SJCRH30 (cell line): ENCODE data around the gene NADSYN1. TPM values are rescaled to one million over a fixed set of nuclear protein-coding genes. Genes with fewer than 3 reads are reported as not detected.
A peak's percentile ranks its signal among the peaks of the same experiment; 100 is the strongest.
"Not testable (repeated sequence)": the region's sequence is repeated elsewhere in the genome, so short reads cannot be mapped to it uniquely, and the experiment has no call there.

Experiments used
- DNase-seq, 2 experiments: peaks; one replicate each; pipeline ENCODE4 v3.0.0-alpha.2; 2015 to 2020
- H3K27ac ChIP-seq: fragments of 250-450 bp; sonication (Bioruptor Pico); 2 replicates; pipeline ENCODE4 v1.5.1; 2020; ENCODE audit warnings: mild to moderate bottlenecking, moderate library complexity
- H3K27me3 ChIP-seq: fragments of 250-450 bp; sonication (Bioruptor Pico); 2 replicates; pipeline ENCODE4 v1.5.1; 2020; ENCODE audit warnings: mild to moderate bottlenecking, moderate library complexity
- H3K36me3 ChIP-seq: fragments of 250-450 bp; sonication (Bioruptor Pico); 2 replicates; pipeline ENCODE4 v1.5.1; 2020; ENCODE audit warnings: mild to moderate bottlenecking, moderate library complexity
- H3K4me1 ChIP-seq: fragments of 250-450 bp; sonication (Bioruptor Pico); 2 replicates; pipeline ENCODE4 v1.5.1; 2020; ENCODE audit warnings: mild to moderate bottlenecking, moderate library complexity
- H3K4me3 ChIP-seq: fragments of 250-450 bp; sonication (Bioruptor Pico); 2 replicates; pipeline ENCODE4 v1.5.1; 2020; ENCODE audit warnings: mild to moderate bottlenecking, moderate library complexity
- H3K9me3 ChIP-seq: fragments of 250-450 bp; sonication (Bioruptor Pico); replicated peaks from 2 replicates; pipeline ENCODE4 v1.5.1; 2020; ENCODE audit warnings: mild to moderate bottlenecking, moderate library complexity
- total RNA-seq: library from RNA; depleted of rRNA; stranded (reverse); fragments of >200 nt; shearing (Covaris generic); gene quantifications from 2 replicates; pipeline ENCODE4 v1.2.3, GENCODE V29; 2014

Gene NADSYN1
- total RNA-seq, 1 experiment from 2014 or later = 18.0 TPM

DNA sequence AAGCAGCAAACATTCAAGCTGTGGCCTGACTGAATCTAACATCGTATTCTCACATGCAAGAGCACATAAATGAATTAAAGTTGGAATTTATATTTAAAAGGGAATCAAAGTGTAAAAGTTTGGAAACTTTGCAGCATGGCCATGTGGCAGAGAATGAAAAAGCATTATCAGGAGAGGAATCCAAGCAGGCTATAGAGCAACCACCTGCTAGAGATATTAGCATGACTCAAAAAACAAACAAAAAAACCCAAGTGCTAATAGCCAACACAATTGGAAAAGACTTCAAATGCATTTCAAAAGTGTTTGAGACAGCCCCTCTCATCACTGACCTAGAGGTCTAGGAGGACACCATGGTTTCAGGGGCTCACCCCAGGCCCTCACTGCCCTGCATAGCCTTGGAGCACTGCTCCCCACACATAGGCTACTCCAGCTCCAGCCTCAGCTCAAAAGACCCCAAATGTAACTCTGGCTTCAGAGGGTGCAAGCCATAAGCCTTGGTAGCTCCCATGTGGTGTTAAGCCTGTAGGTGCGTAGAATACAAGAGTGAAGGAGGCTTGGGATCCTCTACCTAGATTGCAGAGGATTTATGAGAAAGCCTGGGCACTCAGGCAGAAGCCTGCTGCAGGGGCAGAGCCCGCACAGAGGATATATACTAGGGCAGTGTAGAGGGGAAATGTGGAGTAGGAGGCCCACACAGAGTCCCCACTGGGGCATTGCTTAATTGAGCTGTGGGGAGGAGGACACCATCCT is 72.4 kb downstream of the NADSYN1 start:
- no peak for DNase-seq
- Histone ChIP-seq H3K27me3 (no peaks in the 10 kb centered on the region), H3K27ac (no peak overlapping the region), H3K36me3 (no peaks in the 10 kb centered on the region), H3K4me1 (no peaks in the 10 kb centered on the region), H3K9me3 (no peaks in the 10 kb centered on the region), H3K4me3 (no peak overlapping the region)

DNA sequence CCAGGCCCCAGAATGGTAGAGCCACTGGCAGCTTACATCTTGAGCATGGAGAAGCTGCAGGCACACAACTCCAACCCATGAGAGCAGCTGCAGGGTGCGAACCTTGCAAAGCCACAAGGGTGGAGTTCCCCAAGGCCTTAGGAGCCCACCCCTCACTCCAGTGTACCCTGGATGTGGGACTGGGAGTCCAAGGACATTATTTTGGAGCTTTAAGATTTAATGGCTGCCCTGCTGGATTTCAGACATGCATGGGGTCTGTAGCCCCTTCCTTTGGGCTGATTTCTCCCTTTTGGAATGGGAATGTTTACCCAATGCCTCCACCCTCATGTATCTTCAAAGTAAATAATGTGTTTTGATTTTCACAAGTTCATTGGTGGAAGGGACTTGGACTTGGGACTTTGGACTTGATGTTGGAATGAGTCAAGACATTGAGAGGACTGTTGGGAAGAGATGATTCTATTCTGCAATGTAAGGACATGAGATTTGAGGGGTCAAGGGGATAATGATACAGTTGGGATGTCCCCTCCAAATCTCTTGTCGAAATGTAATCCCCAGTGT is 73.0 kb downstream of the NADSYN1 start:
- no peaks in the 10 kb centered on the region for H3K27me3 ChIP-seq
- H3K36me3 ChIP-seq = no peaks in the 10 kb centered on the region
- no peaks in the 10 kb centered on the region for H3K4me1 ChIP-seq
- no peak for DNase-seq
- no peak overlapping the region for H3K27ac ChIP-seq
- H3K9me3 ChIP-seq = no peaks in the 10 kb centered on the region
- H3K4me3 ChIP-seq = no peak overlapping the region

DNA sequence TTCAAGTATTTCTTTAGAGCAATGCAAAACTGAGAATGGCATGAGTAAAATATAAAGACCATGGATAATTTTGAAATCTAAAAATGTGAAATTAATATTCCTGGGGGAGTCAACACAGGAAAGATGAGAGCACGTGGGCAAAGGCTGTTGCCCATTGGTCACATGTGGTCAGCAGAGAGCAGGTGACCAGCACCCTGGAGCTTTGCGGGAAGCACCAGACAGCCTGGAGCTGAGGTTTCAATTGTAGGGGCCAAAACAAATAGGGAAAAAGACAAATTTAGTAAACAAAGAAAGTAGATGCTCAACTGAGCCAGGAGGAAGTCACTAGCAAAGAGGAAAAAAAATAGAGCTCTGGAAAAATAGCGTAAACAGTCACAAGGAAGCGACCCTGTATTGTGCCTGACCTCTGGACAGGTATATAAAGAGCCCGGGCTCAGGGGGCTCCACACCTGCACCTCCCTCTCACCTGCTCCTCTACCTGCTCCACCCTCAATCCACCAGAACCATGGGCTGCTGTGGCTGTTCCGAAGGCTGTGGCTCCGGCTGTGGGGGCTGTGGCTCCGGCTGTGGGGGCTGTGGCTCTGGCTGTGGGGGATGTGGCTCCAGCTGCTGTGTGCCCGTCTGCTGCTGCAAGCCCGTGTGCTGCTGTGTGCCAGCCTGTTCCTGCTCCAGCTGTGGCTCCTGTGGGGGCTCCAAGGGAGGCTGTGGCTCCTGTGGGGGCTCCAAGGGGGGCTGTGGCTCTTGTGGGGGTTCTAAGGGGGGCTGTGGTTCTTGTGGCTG is 74.0 kb downstream of the NADSYN1 start, which contains the start of gene KRTAP5-7:
KRTAP5-7 (plus strand) TSS at position 472 of the 780 bp plus-strand sequence; CDS start at position 506, 34 bp downstream.
- not testable (repeated sequence) for H3K27ac ChIP-seq, H3K4me1 ChIP-seq

DNA sequence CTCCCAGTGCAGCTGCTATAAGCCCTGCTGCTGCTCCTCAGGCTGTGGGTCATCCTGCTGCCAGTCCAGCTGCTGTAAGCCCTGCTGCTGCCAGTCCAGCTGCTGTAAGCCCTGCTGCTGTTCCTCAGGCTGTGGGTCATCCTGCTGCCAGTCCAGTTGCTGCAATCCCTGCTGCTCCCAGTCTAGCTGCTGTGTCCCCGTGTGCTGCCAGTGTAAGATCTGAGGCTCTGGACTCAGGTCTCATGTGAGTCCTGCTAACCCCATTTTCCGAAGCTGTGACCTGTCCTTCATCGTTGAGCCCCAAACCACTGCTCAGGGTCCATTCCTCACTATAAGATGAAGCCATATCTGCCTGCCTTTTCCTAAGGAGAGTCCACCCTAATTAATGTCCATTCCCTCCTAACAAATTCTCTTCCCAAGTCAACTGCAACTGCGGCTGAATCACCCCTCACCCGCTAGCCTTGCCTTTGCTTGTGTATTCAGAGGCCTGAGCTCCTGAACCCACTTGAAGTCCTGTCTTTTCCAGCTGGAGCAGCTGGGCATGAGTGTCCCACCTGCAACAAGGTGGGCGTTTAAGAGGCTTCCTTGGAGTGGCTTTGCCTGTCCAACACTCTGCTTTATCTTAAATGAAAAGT is 74.7 kb downstream of the NADSYN1 start:
- Histone ChIP-seq H3K27me3 (no peaks in the 10 kb centered on the region), H3K27ac (no peak overlapping the region), H3K9me3 (no peaks in the 10 kb centered on the region), H3K4me3 (no peak overlapping the region), H3K36me3 (no peaks in the 10 kb centered on the region), H3K4me1 (no peaks in the 10 kb centered on the region)
- peak; percentile 27 to 34 for DNase-seq

More for the DNA sequence above, 74.0 kb downstream of the NADSYN1 start, which contains the start of gene KRTAP5-7:
- H3K4me3 ChIP-seq, DNase-seq, H3K9me3 ChIP-seq, H3K36me3 ChIP-seq, H3K27me3 ChIP-seq: not testable (repeated sequence)

DNA sequence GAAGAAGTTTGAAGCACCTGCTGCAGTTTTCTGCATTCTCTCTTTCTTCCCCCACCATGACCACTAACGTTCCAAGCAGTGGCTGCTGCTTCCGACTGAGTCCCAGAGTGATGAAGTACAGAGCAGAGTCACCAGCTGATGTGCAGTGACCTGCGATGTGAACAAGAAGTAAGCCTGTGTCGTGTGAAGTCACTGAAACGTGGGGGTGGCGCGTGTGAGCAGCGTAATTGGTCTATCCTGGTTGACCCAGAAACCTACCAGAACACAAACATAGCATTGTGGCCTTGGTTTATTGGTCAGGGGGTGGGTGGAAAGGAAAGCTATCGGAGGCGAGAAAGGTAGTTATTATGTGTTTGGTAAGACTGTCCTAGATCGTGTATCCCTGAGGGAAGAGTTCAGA is 77.6 kb downstream of the NADSYN1 start:
- Histone ChIP-seq H3K9me3 (no peaks in the 10 kb centered on the region), H3K27ac (no peak overlapping the region), H3K4me3 (no peak overlapping the region), H3K27me3 (no peaks in the 10 kb centered on the region), H3K36me3 (no peaks in the 10 kb centered on the region), H3K4me1 (no peaks in the 10 kb centered on the region)
- DNase-seq = no peak

DNA sequence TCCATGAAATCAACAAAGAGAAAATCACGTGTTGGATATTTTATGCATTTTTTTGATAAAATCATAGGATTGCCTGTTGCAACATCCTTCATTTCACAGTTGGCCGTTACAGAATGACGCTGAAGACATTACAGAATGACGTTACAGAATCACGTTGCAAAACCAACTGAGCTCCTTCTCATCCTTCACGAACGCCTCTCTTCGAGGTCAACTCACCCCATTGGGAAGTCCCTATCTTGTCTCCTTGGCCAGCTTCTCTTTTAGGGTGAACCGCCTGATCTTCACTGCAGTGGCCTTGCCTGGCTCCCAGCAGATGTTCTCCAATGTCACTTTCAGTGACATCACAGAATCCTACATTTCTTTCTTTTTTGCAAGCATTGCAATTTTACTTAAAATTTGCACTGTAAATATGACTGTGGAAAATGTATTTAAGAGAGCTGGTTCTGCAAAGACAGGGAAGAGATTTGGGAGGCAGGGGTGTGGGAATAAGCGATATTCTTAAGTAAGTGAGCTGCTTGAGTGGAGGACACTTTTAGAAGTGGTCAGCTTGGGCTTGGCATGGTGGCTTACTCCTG is 79.1 kb downstream of the NADSYN1 start:
- no peak for DNase-seq
- no peaks in the 10 kb centered on the region for H3K27me3 ChIP-seq
- no peaks in the 10 kb centered on the region for H3K9me3 ChIP-seq
- H3K4me1 ChIP-seq = no peaks in the 10 kb centered on the region
- H3K36me3 ChIP-seq = no peaks in the 10 kb centered on the region
- no peak overlapping the region for H3K27ac ChIP-seq
- no peak overlapping the region for H3K4me3 ChIP-seq

DNA sequence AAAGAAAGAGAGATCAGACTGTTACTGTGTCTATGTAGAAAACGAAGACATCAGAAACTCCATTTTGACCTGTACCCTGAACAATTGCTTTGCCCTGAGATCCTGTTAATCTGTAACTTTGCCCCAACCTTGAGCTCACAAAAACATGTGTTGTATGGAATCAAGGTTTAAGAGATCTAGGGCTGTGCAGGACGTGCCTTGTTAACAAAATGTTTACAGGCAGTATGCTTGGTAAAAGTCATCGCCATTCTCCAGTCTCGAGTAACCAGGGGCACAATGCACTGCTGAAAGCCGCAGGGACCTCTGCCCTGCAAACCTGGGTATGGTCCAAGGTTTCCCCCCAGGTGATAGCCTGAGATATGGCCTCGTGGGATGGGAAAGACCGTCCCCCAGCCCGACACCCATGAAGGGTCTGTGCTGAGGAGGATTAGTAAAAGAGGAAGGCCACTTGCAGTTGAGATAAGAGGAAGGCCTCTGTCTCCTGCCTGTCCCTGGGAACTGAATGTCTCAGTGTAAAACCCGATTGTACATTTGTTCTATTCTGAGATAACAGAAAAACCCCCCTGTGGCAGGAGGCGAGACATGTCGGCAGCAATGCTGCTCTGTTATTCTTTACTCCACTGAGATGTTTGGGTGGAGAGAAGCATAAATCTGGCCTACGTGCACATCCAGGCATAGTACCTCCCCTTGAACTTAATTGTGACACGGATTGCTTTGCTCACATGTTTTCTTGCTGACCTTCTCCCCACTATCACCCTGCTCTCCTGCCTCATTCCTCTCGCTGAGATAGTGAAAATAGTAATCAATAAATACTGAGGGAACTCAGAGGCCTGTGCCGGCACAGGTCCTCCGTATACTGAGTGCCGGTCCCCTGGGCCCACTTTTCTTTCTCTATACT is 82.0 kb downstream of the NADSYN1 start:
- H3K4me1 ChIP-seq, DNase-seq, H3K27me3 ChIP-seq, H3K27ac ChIP-seq, H3K9me3 ChIP-seq, H3K36me3 ChIP-seq, H3K4me3 ChIP-seq: not testable (repeated sequence)

DNA sequence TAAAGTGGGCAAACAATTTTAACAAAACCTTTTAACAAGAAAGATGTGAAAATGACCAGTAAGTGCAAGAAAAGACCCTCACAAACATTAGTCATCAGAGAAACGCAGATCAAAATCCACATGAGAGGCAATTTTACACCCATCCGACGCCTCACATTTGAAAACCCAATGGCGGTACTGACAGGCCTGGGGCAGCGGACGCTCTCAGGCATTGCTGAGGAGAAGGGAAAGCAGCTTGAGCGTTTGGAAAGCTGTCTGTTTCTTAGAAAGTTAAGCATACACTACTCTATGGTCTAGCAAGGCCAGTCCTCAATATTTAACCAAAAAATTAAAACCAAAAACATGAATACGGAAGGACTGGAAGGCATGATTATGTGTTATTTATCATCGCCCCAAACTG is 82.8 kb downstream of the NADSYN1 start:
- no peaks in the 10 kb centered on the region for H3K9me3 ChIP-seq
- no peaks in the 10 kb centered on the region for H3K36me3 ChIP-seq
- H3K27me3 ChIP-seq = no peaks in the 10 kb centered on the region
- no peak for DNase-seq
- H3K4me3 ChIP-seq = no peak overlapping the region
- H3K4me1 ChIP-seq = no peaks in the 10 kb centered on the region
- H3K27ac ChIP-seq = no peak overlapping the region

DNA sequence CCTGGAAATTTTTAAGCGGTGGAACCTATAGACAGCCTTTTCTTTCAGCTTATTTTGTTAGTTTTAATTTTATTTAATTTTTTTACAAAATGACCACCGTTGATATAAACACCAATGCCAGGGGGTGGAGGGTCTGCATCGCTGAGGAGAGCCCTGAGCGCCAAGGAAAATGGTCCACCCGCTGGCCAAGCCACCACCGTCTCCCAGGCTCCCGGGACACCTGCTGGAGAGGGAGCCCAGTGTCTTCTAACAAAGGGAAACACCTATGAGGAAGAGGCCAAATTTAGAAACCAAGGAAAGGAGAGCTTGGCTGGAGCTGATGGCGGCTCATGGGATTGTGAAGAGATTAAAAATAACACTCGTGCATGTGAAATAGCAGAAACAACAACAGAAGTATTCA is 84.5 kb downstream of the NADSYN1 start:
- Histone ChIP-seq H3K9me3 (no peaks in the 10 kb centered on the region), H3K27ac (no peak overlapping the region), H3K27me3 (no peaks in the 10 kb centered on the region), H3K4me3 (no peak overlapping the region), H3K36me3 (no peaks in the 10 kb centered on the region), H3K4me1 (no peaks in the 10 kb centered on the region)
- no peak for DNase-seq

DNA sequence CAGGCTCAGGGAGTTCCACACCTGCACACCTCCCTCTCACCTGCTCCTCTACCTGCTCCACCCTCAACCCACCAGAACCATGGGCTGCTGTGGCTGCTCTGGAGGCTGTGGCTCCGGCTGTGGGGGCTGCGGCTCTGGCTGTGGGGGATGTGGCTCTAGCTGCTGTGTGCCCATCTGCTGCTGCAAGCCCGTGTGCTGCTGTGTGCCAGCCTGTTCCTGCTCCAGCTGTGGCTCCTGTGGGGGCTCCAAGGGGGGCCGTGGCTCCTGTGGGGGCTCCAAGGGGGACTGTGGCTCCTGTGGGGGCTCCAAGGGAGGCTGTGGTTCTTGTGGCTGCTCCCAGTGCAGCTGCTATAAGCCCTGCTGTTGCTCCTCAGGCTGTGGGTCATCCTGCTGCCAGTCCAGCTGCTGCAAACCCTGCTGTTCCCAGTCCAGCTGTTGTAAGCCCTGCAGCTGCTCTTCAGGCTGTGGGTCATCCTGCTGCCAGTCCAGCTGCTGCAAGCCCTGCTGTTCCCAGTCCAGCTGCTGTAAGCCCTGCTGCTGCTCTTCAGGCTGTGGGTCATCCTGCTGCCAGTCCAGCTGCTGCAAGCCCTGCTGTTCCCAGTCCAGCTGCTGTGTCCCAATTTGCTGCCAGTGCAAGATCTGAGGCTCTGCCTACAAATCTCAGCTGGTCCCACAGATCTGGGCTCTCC is 85.1 kb downstream of the NADSYN1 start, which contains the start of gene KRTAP5-8:
KRTAP5-8 (plus strand) TSS at position 49 of the 689 bp plus-strand sequence; CDS start at position 80, 31 bp downstream.
- not testable (repeated sequence) for H3K27ac ChIP-seq, H3K27me3 ChIP-seq, H3K36me3 ChIP-seq, H3K4me3 ChIP-seq, H3K9me3 ChIP-seq, H3K4me1 ChIP-seq
- DNase-seq = peak; percentile 49 to 59

DNA sequence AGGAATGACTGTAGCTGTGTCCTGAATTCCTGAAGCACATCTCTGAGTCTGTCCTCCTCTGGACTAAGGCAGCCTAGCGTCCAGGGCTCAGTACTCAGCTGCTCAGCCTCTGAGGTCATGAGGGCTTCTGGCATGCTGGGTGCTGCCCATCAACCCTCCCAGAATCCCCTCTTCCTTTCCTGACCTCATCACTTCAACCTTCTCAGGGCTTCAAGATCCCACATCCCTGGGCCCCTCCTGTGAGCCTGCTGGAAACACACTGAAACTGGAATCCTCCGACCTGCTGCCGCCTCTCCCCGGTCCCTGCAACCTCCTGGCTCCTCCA is 85.6 kb downstream of the NADSYN1 start:
- Histone ChIP-seq H3K9me3 (no peaks in the 10 kb centered on the region), H3K27ac (no peak overlapping the region; the same call in 1 of the 2 replicates), H3K27me3 (no peaks in the 10 kb centered on the region), H3K4me3 (no peak overlapping the region), H3K4me1 (no peaks in the 10 kb centered on the region), H3K36me3 (no peaks in the 10 kb centered on the region)
- no peak for DNase-seq

DNA sequence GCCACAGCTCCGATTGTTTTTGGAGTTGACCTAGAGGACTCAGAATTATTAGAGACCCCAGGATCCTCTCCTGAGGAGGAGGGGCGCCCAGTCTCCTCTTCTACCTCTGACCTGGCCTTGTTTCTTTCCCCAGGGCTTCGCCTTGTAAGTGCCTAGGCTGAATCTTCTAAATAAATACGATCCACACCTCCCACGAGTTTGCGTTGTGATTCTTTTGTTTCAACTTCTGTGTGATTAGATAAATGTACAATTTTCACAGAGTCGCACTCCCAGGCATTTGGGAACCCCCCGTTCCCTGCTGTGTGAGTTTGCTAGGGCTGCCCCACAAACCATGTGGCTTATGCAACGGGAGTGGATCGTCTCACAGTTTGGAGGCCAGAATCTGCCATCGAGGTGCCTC is 86.0 kb downstream of the NADSYN1 start:
- H3K27ac ChIP-seq = no peak overlapping the region; the same call in 1 of the 2 replicates
- H3K9me3 ChIP-seq = no peaks in the 10 kb centered on the region
- H3K27me3 ChIP-seq = no peaks in the 10 kb centered on the region
- DNase-seq = no peak
- no peak overlapping the region for H3K4me3 ChIP-seq
- H3K36me3 ChIP-seq = no peaks in the 10 kb centered on the region
- no peaks in the 10 kb centered on the region for H3K4me1 ChIP-seq

DNA sequence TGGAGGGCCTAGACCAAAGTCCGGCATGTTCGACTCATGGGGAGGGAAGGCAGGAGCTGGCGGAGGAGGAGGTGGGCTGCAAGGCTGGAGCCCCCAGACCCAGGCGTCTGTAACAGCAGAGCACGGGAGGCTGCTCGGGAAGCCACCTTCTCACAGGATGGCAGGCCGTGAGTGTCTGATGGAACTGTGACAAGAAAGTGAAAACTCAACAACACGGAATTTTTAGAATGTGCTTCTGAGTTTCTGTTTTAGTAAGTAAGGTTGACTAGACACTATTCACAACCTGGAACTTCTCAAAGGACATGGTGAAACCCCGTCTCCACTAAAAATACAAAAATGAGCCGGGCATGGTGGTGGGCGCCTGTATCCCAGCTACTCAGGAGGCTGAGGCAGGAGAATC is 87.0 kb downstream of the NADSYN1 start:
- not testable (repeated sequence) for DNase-seq, H3K4me3 ChIP-seq, H3K27ac ChIP-seq, H3K27me3 ChIP-seq, H3K36me3 ChIP-seq, H3K9me3 ChIP-seq, H3K4me1 ChIP-seq
